HG03139 (cell line): ENCODE data around the gene LSMEM2.
A peak's percentile ranks its signal among the peaks of the same experiment; 100 is the strongest.
"Not testable (repeated sequence)": the region's sequence is repeated elsewhere in the genome, so short reads cannot be mapped to it uniquely, and the experiment has no call there.

Experiments
- ATAC-seq: cut with Tn5 transposase; IDR thresholded peaks from one replicate; pipeline ENCODE4 v1.9.1; 2021; ENCODE audit not compliant: unreplicated experiment

Gene LSMEM2

GRCh38 chr3:50245831-50246516 lies 32.9 kb upstream of the LSMEM2 start:
- peak; percentile 57 for ATAC-seq

- peak; percentile 47 for ATAC-seq
Observed at GRCh38 chr3:50246517-50246954, 32.4 kb upstream of the LSMEM2 start.

- no peak for ATAC-seq
Observed at GRCh38 chr3:50248387-50248786, 30.5 kb upstream of the LSMEM2 start.

GRCh38 chr3:50249457-50249856 lies 29.4 kb upstream of the LSMEM2 start:
- ATAC-seq, result no peak

GRCh38 chr3:50250514-50250913 lies 28.4 kb upstream of the LSMEM2 start:
- no peak for ATAC-seq

GRCh38 chr3:50251220-50251619 lies 27.7 kb upstream of the LSMEM2 start:
- ATAC-seq, result no peak

GRCh38 chr3:50254577-50255250 lies 24.2 kb upstream of the LSMEM2 start:
- ATAC-seq, result no peak

GRCh38 chr3:50255251-50255615 lies 23.7 kb upstream of the LSMEM2 start:
- no peak for ATAC-seq

- no peak for ATAC-seq
Observed at GRCh38 chr3:50256978-50257890, 21.7 kb upstream of the LSMEM2 start.

GRCh38 chr3:50258029-50258680 lies 20.7 kb upstream of the LSMEM2 start:
- ATAC-seq, result no peak

- ATAC-seq, result no peak
Observed at GRCh38 chr3:50258979-50259378, 19.9 kb upstream of the LSMEM2 start.

GRCh38 chr3:50259432-50260026 lies 19.4 kb upstream of the LSMEM2 start:
- ATAC-seq, result peak; percentile 13

GRCh38 chr3:50260027-50260941 lies 18.6 kb upstream of the LSMEM2 start:
- peak; percentile 61 for ATAC-seq

- no peak for ATAC-seq
Observed at GRCh38 chr3:50260942-50261441, 17.9 kb upstream of the LSMEM2 start.

- ATAC-seq, result no peak
Observed at GRCh38 chr3:50261505-50261904, 17.4 kb upstream of the LSMEM2 start.

- ATAC-seq, result not testable (repeated sequence)
Observed at GRCh38 chr3:50262200-50262599, 16.7 kb upstream of the LSMEM2 start.

GRCh38 chr3:50262778-50263177 lies 16.1 kb upstream of the LSMEM2 start:
- no peak for ATAC-seq

- ATAC-seq, result no peak
Observed at GRCh38 chr3:50263478-50264382, 15.2 kb upstream of the LSMEM2 start.
